ENCODE measurements around the gene MED12. TPM values are rescaled to one million over a fixed set of nuclear protein-coding genes. Genes with fewer than 3 reads are reported as not detected.

The MED12 gene
- total RNA-seq, 1 donor = 21.8 TPM

DNA sequence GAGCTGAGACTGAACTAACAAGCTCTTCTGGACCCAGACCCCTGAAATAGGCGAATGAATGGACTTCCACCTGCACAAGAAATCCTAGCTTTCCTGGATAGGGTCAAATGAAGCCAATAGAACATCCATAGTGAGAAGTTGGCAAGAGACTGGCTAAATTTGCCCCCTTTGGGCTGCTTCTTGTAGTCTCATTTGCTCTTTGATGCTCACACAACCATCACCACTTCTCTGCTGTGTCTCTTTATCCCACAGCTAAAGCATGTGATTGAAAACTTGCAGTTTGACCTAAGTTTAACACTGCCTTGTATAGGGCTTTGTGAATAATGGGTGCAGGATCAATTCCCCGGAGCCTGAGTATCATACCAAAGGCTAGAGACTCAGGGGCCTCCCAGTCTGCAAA lies 64.5 kb downstream of the MED12 start:
- Histone ChIP-seq H3K4me1 (ENCODE audit: insufficient read depth, low read length) (peaks cover 13% of the 10 kb centered on the region), H3K9me3 (ENCODE audit: low read depth, low read length) (no peaks in the 10 kb centered on the region), H3K4me3 (ENCODE audit: low read length) (no peak overlapping the region)

DNA sequence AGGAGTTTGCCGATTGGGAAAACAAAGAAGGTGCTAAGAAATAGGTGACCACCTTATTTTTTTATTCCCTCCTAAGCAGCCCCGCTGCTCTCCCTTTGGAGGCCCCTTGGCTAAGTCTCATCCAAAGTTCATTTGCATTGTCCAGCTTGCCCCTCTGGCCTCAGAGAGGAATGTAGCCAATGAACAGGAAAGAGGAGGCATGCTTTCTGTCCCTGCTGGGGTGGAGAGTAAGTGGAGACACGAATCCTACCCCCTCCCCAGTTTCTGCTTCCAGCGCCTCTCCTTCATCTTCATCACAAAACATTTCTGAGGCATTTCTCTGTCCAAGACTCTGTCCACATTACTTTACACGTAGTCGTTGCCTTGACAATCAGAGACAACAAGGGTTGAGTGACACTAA lies 64.9 kb downstream of the MED12 start:
- peaks cover 13% of the 10 kb centered on the region for H3K4me1 ChIP-seq (ENCODE audit: insufficient read depth, low read length)
- no peaks in the 10 kb centered on the region for H3K27me3 ChIP-seq (ENCODE audit: insufficient read depth, low read length)
- no peaks in the 10 kb centered on the region for H3K9me3 ChIP-seq (ENCODE audit: low read depth, low read length)
- H3K4me3 ChIP-seq (ENCODE audit: low read length) = no peak overlapping the region

More for the DNA sequence above, 64.5 kb downstream of the MED12 start:
- H3K27me3 ChIP-seq (ENCODE audit: insufficient read depth, low read length) = no peaks in the 10 kb centered on the region

DNA sequence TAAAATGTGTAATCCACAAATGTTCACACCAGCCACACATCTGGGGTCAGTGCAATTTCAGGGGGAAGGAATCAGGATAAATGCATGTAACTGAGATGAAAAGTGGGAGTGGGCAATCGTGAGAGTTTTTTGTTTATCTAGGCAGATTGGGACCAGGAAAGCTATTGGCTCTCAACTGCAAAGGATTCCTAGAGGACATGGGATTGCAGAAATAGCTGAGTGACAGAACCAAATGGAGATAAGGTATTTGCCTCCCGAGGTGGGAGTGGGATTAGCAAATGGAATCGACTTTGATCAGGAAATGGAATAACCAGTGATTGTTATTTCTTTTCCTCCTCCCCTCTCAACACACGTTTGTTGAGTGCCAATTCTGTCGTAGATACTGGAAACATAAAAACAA lies 65.7 kb downstream of the MED12 start:
- Histone ChIP-seq H3K4me1 (ENCODE audit: insufficient read depth, low read length) (peaks cover 13% of the 10 kb centered on the region), H3K9me3 (ENCODE audit: low read depth, low read length) (no peaks in the 10 kb centered on the region), H3K4me3 (ENCODE audit: low read length) (no peak overlapping the region), H3K27me3 (ENCODE audit: insufficient read depth, low read length) (no peaks in the 10 kb centered on the region)

DNA sequence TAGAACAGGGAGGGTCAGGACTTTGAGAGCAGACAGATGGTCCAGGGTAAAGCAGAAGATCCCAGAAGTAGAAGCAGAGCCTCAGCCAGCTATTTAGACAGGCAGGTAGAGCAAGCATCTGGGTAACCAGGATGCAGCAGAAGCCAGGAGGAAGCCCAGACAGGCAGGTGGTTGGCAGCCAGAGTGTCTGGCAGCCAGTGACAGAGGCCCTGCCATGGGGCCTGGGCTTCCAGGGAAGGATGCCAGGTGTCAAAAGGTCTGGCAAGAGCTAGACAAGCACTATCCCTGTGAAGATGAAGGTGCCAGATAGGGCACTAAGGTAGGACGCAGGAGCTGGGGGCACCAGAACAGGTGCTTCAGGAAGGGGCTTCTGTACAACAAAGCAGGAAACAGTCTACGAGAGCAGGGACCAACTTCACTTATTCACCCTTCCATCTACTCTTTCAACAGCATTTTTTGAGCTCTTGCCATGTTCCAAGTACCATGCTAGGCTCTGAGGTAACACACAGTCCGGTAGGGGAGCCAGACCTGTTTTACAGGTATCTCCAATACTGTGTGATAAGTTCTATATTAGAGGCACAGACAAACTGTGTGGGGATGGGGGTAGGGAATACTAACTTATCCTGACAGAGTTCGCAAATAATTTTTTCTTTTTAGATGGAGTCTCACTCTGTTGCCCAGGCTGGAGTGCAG lies 66.6 kb downstream of the MED12 start:
- H3K4me3 ChIP-seq (ENCODE audit: low read length) = no peak overlapping the region
- H3K4me1 ChIP-seq (ENCODE audit: insufficient read depth, low read length) = peaks cover 13% of the 10 kb centered on the region
- no peaks in the 10 kb centered on the region for H3K27me3 ChIP-seq (ENCODE audit: insufficient read depth, low read length)
- H3K9me3 ChIP-seq (ENCODE audit: low read depth, low read length) = no peaks in the 10 kb centered on the region

DNA sequence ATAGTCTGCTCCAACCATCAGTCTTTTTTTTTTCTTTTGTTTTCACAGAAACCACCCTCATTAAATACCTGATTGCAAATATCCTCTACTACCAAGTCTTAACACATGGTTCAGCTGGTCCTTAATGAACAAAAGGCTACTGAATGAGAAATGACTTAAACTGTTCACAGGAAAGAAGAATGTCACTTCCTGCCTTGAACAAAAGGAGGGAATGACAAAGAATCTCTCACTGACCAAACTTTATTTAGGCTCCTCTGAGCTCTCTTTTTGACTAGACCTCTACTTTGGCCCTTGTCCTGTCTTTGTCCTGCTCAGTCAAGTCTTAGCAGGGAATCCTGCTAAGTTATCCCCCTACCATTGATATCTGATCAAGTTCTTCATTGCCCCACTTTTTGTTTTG lies 72.9 kb downstream of the MED12 start:
- Histone ChIP-seq H3K27me3 (ENCODE audit: insufficient read depth, low read length) (no peaks in the 10 kb centered on the region), H3K4me1 (ENCODE audit: insufficient read depth, low read length) (peaks cover 9% of the 10 kb centered on the region), H3K4me3 (ENCODE audit: low read length) (no peak overlapping the region), H3K9me3 (ENCODE audit: low read depth, low read length) (no peaks in the 10 kb centered on the region)

Other genes starting within 250 kb of the MED12 start
- gene TEX11, start 209.9 kb upstream of the MED12 start, total RNA-seq = not detected
- not detected for gene SLC7A3, start 187.5 kb upstream of the MED12 start, total RNA-seq
- gene SNX12, start 50.3 kb upstream of the MED12 start, total RNA-seq = 24.1 TPM
- 14.0 TPM for gene FOXO4, start 22.7 kb upstream of the MED12 start, total RNA-seq
- 22.4 TPM for gene CXorf65, start 11.9 kb upstream of the MED12 start, total RNA-seq
- gene IL2RG, start 7.0 kb upstream of the MED12 start, total RNA-seq = 117 TPM
- gene NLGN3, start 26.2 kb downstream of the MED12 start, total RNA-seq = 2.6 TPM
- gene GJB1, start 104.6 kb downstream of the MED12 start, total RNA-seq = not detected
- gene ZMYM3, start 135.5 kb downstream of the MED12 start, total RNA-seq = 6.6 TPM
- 314 TPM for gene NONO, start 165.0 kb downstream of the MED12 start, total RNA-seq
- gene ITGB1BP2, start 183.2 kb downstream of the MED12 start, total RNA-seq = 0.84 TPM
- 61.8 TPM for gene TAF1, start 247.8 kb downstream of the MED12 start, total RNA-seq

Data from mononuclear cell (primary cell).